SU-DHL-6 (cell line): ENCODE measurements around the gene NUBP2.

Source experiments
- H2AFZ ChIP-seq: fragments of 200-600 bp; sonication (generic); 2 replicates; pipeline ENCODE4 v1.6.1; 2014; ENCODE audit warnings: low read depth, mild to moderate bottlenecking, moderate library complexity, mixed read lengths, antibody characterized with exemption, low read length; ENCODE audit not compliant: severe bottlenecking
- H3F3A ChIP-seq: fragments of 200-600 bp; shearing (Covaris generic); 2 replicates; pipeline ENCODE4 v1.6.0; 2016; ENCODE audit warnings: antibody characterized with exemption, mild to moderate bottlenecking; ENCODE audit not compliant: insufficient read depth
- H3K27ac ChIP-seq: fragments of 200-600 bp; sonication (generic); 2 replicates; pipeline ENCODE4 v1.5.1; 2016; ENCODE audit warnings: low read depth, mild to moderate bottlenecking, low read length, moderate library complexity, mixed read lengths
- H3K27me3 ChIP-seq: fragments of 200-600 bp; sonication (generic), shearing (Covaris generic); 2 replicates; pipeline ENCODE4 v1.6.0; 2014; ENCODE audit warnings: mild to moderate bottlenecking, low read length
- H3K36me3 ChIP-seq: fragments of 200-600 bp; sonication (generic); 2 replicates; pipeline ENCODE4 v1.6.1; 2014; ENCODE audit warnings: mild to moderate bottlenecking, low read length, mixed read lengths
- H3K4me2 ChIP-seq: fragments of 300-600, 200-600 bp; shearing (Covaris generic), sonication (generic); 2 replicates; pipeline ENCODE4 v1.6.0; 2014; ENCODE audit warnings: low read length, low read depth, mild to moderate bottlenecking; ENCODE audit not compliant: poor library complexity, severe bottlenecking
- H3K4me3 ChIP-seq: fragments of 200-600 bp; sonication (generic); 2 replicates; pipeline ENCODE4 v1.5.1; 2014; ENCODE audit warnings: antibody characterized with exemption, low read length, mild to moderate bottlenecking, mixed read lengths; ENCODE audit not compliant: insufficient read depth, poor library complexity, severe bottlenecking
- H3K79me2 ChIP-seq: fragments of 200-600 bp; sonication (generic); 2 replicates; pipeline ENCODE4 v1.6.1; 2014; ENCODE audit warnings: mild to moderate bottlenecking, low read length, moderate library complexity; ENCODE audit not compliant: insufficient read depth
- H3K9ac ChIP-seq: fragments of 200-600 bp; sonication (generic); 2 replicates; pipeline ENCODE4 v1.7.0; 2014; ENCODE audit warnings: mild to moderate bottlenecking, low read length
- H3K9me2 ChIP-seq: fragments of 200-600 bp; sonication (generic); replicated peaks from 2 replicates; pipeline ENCODE4 v1.6.1; 2014; ENCODE audit warnings: low read length; ENCODE audit not compliant: insufficient read depth
- H3K9me3 ChIP-seq: fragments of 200-600 bp; sonication (generic); 2 replicates; pipeline ENCODE4 v1.6.1; 2014; ENCODE audit warnings: low read length, mixed read lengths; ENCODE audit not compliant: insufficient read depth
- H4K20me1 ChIP-seq: fragments of 200-600 bp; sonication (generic); 2 replicates; pipeline ENCODE4 v1.6.1; 2014; ENCODE audit warnings: low read depth, mild to moderate bottlenecking, antibody characterized with exemption, low read length, moderate library complexity, mixed read lengths
- EZH2phosphoT487 ChIP-seq: fragments of 200-600 bp; sonication (generic), shearing (Covaris generic); conservative IDR thresholded peaks from 2 replicates; pipeline ENCODE4 v1.6.1; 2018; ENCODE audit warnings: mild to moderate bottlenecking, antibody characterized with exemption, low read length, moderate library complexity, mixed read lengths
- TF ChIP-seq, protein P1 (sequence below): fragments of 200-600 bp; sonication (generic); IDR thresholded peaks from one replicate; pipeline ENCODE4 v1.5.1; 2017; ENCODE audit warnings: antibody characterized with exemption, mild to moderate bottlenecking, low read length, moderate library complexity; ENCODE audit not compliant: insufficient read depth, poor library complexity, severe bottlenecking

Gene NUBP2

DNA sequence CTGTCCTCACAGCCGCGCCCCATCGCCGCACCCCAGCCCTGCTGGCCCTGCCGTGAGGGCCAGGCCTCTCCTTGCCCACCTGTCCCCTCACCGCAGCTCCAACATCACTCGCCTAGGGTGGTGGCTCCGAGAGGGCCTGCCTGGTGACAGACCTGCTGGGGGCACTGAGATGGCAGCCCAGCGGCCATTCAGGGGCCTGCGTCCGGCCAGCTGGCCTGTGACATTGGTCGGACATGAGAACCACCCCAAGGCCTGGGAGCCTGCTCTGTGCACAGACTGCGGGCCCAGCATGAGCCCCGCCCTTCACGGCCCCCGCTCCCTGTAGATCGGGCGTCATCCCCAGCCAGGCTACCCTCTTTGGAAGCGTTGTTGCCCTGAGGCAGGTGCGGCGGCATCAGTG, 23.2 kb upstream of the NUBP2 start:
- H3K27me3 ChIP-seq = no peaks in the 10 kb centered on the region
- TF ChIP-seq EZH2phosphoT487 = no peak
- TF ChIP-seq, protein P1, sequence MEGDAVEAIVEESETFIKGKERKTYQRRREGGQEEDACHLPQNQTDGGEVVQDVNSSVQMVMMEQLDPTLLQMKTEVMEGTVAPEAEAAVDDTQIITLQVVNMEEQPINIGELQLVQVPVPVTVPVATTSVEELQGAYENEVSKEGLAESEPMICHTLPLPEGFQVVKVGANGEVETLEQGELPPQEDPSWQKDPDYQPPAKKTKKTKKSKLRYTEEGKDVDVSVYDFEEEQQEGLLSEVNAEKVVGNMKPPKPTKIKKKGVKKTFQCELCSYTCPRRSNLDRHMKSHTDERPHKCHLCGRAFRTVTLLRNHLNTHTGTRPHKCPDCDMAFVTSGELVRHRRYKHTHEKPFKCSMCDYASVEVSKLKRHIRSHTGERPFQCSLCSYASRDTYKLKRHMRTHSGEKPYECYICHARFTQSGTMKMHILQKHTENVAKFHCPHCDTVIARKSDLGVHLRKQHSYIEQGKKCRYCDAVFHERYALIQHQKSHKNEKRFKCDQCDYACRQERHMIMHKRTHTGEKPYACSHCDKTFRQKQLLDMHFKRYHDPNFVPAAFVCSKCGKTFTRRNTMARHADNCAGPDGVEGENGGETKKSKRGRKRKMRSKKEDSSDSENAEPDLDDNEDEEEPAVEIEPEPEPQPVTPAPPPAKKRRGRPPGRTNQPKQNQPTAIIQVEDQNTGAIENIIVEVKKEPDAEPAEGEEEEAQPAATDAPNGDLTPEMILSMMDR = no peak
- no peaks in the 10 kb centered on the region for H3K9me2 ChIP-seq
- no peak overlapping the region for H3K4me3 ChIP-seq
- H3F3A ChIP-seq = no peaks in the 10 kb centered on the region
- no peaks in the 10 kb centered on the region for H3K9me3 ChIP-seq
- H3K9ac ChIP-seq = no peak overlapping the region
- H4K20me1 ChIP-seq = no peaks in the 10 kb centered on the region
- H3K4me2 ChIP-seq = no peak overlapping the region
- H3K79me2 ChIP-seq = no peaks in the 10 kb centered on the region
- H3K27ac ChIP-seq = no peak overlapping the region
- no peaks in the 10 kb centered on the region for H3K36me3 ChIP-seq
- no peak overlapping the region for H2AFZ ChIP-seq

DNA sequence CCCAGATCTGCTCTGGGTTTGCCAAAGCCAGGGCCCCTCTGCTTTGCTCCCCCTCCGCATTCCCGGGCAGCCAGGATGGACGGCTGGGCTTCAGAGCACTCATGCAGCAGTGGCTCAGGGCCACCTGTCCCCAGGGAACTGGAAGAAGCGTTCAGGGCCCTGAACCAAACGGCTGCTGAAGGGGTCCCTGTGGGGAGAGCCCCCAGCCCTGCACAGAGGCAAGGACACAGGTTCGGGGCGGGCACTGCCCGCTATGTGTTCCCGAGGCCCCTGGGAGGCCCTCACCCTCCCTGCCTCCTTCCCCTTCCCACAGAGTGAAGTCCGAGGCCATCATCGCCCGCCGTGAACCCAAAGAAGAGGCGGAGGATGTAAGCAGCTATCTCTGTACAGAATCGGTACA, 21.8 kb upstream of the NUBP2 start:
- no peaks in the 10 kb centered on the region for H3K9me2 ChIP-seq
- no peaks in the 10 kb centered on the region for H3K27me3 ChIP-seq
- no peak overlapping the region for H2AFZ ChIP-seq
- no peaks in the 10 kb centered on the region for H3K9me3 ChIP-seq
- no peaks in the 10 kb centered on the region for H3K36me3 ChIP-seq
- no peak overlapping the region for H3K9ac ChIP-seq
- no peaks in the 10 kb centered on the region for H3K79me2 ChIP-seq
- no peaks in the 10 kb centered on the region for H4K20me1 ChIP-seq
- TF ChIP-seq, protein P1 = no peak
- TF ChIP-seq EZH2phosphoT487 = no peak
- H3K4me3 ChIP-seq = no peak overlapping the region
- no peaks in the 10 kb centered on the region for H3F3A ChIP-seq
- H3K4me2 ChIP-seq = no peak overlapping the region
- H3K27ac ChIP-seq = no peak overlapping the region

DNA sequence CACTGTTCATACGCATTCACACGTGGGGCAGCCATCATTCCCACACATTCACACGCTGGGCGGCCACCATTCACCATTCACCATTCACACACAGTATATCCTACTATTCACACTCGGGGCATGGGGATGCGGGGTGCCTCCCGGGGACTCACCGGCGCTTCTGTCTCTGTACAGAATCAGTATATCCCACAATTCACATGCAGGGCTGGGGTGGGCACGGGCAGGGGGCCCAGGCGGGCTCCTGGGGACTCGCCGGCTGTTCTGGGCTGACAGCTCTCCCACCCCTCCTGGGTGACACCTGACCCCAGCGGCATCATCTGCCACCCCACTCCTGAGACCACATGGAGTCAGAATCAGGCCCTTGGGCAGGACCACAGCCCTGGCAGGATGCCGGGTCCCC, 21.0 kb upstream of the NUBP2 start:
- H3K27me3 ChIP-seq = no peaks in the 10 kb centered on the region
- no peak overlapping the region for H3K4me2 ChIP-seq
- no peaks in the 10 kb centered on the region for H3K9me3 ChIP-seq
- no peak overlapping the region for H3K4me3 ChIP-seq
- H3K27ac ChIP-seq = no peak overlapping the region
- H3K36me3 ChIP-seq = no peaks in the 10 kb centered on the region
- no peaks in the 10 kb centered on the region for H4K20me1 ChIP-seq
- no peak overlapping the region for H2AFZ ChIP-seq
- no peaks in the 10 kb centered on the region for H3K9me2 ChIP-seq
- no peaks in the 10 kb centered on the region for H3F3A ChIP-seq
- no peak overlapping the region for H3K9ac ChIP-seq
- H3K79me2 ChIP-seq = no peaks in the 10 kb centered on the region
- no peak for TF ChIP-seq EZH2phosphoT487

DNA sequence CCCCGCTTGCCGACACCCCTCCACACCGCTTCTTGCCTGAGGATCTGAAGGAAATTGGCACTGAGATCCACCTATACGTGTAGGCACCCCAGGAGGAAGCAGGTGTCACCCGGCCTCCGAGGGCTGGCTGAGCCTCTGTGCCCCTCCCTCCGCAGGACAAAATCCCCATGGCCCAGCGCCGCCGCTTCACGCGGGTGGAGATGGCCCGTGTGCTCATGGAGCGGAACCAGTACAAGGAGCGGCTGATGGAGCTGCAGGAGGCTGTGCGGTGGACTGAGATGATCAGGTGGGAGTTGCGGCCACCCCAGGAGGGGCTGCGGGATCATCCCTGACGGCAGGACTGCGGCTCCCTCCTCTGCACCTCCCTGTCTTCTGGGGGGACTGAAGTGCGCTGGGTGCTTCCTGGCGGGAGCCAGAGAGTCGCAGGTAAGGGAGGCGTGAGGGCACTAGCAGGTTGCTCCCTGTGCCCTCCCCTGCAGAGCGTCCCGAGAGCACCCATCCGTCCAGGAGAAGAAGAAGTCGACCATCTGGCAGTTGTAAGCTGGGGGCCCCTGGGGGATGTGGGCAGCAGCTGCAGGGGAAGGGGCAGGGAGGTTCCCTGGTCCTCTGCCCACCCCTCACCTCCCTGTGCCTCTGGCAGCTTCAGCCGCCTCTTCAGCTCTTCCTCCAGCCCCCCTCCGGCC, 20.4 kb upstream of the NUBP2 start:
- Histone ChIP-seq H3K36me3 (no peaks in the 10 kb centered on the region), H4K20me1 (no peaks in the 10 kb centered on the region), H3F3A (no peaks in the 10 kb centered on the region), H3K4me3 (no peak overlapping the region), H3K27me3 (no peaks in the 10 kb centered on the region), H3K9me2 (no peaks in the 10 kb centered on the region), H3K9me3 (no peaks in the 10 kb centered on the region), H3K4me2 (no peak overlapping the region), H3K27ac (no peak overlapping the region), H3K9ac (no peak overlapping the region), H2AFZ (no peak overlapping the region), H3K79me2 (no peaks in the 10 kb centered on the region)
- no peak for TF ChIP-seq EZH2phosphoT487
- TF ChIP-seq, protein P1 = no peak
